GM19099 (cell line): ENCODE measurements around the gene PCSK5.

Source experiments
- POLR2A ChIP-seq: IDR thresholded peaks from 3 replicates; pipeline ENCODE4 v1.6.1; 2011; ENCODE audit warnings: low read depth; ENCODE audit not compliant: insufficient read length; ENCODE audit errors: extremely low read depth

Gene PCSK5

DNA sequence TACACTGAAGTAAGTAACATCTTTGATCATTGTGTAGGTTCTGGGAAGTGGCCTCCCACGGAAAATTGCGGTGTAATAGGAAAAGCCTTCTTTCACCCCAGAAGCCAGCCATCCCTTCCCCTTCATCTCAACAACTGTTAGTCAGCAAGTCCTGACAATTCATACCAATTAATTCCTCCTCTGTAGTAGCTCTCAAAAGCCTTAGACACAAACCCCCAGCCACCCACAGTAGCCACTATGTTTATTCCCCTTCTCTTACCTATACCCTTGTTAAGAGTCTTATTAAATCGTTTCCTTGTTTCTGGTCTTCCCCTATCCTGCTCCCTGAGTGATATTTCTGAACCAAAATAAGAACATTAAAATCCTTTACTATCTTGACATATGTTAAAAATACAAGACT is 143.6 kb downstream of the PCSK5 start:
- no peak for TF ChIP-seq POLR2A

GRCh38 chr9:76036762-76037161 is 146.3 kb downstream of the PCSK5 start:
- no peak for TF ChIP-seq POLR2A

DNA sequence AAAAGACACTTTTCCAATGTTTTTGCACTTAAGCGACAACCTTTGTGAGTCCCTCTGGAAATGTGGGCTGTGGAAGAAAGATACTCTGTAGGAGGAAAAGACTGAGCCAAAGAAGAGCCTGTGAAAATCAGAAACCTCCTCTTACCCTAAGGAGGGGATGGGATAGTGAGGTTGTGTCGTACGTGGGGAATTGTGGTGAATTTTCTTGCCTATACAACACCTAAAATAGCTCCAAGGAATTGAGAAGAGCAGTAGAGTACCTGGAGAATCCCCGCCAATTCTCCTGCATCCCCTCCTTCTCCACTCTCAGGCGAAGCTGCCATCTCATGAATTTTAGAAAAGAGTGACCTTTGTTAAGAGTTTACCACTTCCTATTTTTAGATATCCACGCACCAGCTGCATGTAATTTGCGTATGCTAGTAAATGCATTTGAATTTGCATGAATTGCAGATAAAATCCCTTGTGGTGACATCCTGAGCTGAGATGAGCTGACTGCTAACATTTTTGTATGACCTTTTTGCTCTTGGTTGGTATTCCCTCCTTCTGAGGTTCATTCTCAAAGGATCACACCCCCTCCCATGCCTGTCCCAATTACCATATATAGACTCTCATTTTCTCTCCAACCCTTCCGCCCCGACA is 147.2 kb downstream of the PCSK5 start:
- TF ChIP-seq POLR2A = no peak

DNA sequence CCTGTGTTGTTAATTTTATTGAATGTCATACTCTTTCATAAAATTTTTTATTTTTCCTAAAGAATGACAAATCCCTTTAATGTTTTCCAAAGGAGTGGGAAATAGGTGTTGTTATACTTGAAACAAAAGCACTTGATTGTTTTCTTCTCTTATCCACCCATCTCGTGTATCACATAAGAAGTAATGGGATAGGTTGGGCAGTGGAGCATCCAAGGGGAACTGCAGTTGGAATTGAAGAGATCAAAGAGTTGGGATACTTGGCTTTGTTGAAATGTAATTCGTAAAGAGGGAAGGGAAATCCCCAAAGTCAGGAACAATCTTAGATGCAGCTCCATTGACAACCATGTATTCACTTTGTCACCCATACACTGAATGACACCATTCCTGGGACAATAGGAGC is 148.0 kb downstream of the PCSK5 start:
- no peak for TF ChIP-seq POLR2A

GRCh38 chr9:76044266-76044819 is 153.9 kb downstream of the PCSK5 start:
- no peak for TF ChIP-seq POLR2A

- TF ChIP-seq POLR2A = no peak
These were observed 154.7 kb downstream of the PCSK5 start for GRCh38 chr9:76045221-76045620.

- TF ChIP-seq POLR2A = no peak
These were observed 158.9 kb downstream of the PCSK5 start for GRCh38 chr9:76049341-76049740.

DNA sequence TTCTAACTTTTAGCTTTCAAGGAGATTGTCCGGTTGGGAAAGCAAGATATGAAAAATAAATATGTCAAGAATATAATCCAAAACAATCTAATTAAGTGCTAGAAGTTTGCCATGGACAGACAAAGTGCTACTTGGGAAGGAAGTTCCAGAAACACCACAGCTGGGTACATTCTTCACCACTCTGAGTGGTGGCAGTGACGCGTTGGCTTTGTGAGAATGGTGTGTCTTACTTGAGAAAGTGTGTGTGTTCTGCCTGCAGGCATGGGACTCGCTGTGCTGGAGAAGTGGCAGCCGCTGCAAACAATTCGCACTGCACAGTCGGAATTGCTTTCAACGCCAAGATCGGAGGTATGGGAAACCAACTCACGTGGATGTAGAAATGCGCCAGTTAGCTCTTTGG is 177.2 kb downstream of the PCSK5 start:
- no peak for TF ChIP-seq POLR2A

DNA sequence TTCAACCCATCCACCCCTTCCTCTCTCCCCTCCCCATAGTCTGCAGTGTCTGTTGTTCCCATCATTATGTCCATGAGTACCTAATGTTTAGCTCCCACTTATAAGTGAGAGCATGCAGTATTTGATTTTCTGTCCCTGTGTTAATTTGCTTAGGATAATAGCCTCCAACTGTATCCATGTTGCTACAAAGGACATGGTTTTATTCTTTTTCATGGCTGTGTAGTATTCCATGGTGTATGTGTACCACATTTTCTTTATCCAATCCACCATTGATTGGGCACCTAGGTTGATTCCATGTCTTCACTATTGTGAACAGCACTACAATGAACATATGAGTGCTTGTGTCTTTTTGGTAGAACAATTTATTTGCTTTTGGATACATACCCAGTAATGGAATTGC is 187.1 kb downstream of the PCSK5 start:
- no peak for TF ChIP-seq POLR2A

GRCh38 chr9:76082057-76082456 is 191.6 kb downstream of the PCSK5 start:
- TF ChIP-seq POLR2A = no peak

DNA sequence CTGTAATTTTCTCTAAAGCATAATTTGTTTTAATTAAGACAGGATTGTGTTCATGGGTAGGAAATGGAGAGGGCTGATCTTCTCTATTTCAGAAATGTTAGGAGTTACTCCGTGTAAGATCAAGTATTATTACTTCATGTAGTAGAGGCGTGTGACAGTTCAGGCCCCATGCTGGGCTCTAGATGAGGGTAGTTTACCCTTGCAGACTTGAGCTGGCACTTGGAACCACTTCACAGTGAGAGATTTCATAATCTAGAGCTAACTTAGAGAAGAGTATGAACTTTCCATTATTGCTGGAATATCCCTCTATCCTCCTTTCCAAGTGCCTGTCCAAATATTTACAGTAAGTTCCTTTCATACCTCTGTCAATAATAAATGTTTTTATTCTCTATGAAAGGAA is 195.1 kb downstream of the PCSK5 start:
- TF ChIP-seq POLR2A = no peak

GRCh38 chr9:76086539-76086938 is 196.1 kb downstream of the PCSK5 start:
- no peak for TF ChIP-seq POLR2A

GRCh38 chr9:76087976-76088375 is 197.5 kb downstream of the PCSK5 start:
- no peak for TF ChIP-seq POLR2A

DNA sequence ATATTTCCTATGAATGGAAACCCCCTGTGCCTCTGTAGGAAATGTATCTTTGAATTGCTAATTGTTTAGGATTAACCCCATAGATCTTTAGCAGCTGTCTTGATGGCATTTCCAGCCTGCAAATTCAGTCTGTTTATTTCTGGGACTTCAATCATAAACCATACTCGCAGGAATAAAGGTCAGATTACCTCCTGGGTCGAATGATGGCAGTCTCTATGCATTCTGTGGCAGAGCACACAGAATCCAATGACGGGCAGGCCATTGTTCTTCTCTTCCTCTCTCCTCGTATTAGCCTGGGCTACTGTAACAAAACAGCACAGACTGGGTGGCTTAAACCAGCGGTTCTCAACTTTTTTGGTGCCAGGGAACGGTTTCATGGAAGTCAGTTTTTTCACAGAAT is 199.9 kb downstream of the PCSK5 start:
- TF ChIP-seq POLR2A = no peak

DNA sequence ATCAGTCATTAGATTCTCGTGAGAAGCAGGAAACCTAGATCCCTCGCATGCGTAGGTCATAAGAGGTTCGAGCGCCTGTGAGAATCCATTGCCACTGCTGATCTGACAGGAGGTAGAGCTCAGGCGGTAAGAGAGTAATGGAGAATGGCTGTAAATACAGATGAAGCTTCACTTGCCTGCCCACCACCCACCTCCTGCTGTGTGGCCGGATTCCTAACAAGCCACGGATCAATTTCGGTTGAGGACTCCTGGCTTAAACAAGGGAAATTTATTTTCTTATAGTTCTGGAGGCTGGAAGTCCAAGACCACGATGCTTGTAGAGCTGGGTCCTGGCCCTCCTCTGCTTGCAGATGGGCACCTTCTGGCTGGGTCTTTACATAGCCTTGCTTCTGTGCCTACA is 200.4 kb downstream of the PCSK5 start:
- no peak for TF ChIP-seq POLR2A

- TF ChIP-seq POLR2A = no peak
These were observed 202.1 kb downstream of the PCSK5 start for GRCh38 chr9:76092572-76092971.

DNA sequence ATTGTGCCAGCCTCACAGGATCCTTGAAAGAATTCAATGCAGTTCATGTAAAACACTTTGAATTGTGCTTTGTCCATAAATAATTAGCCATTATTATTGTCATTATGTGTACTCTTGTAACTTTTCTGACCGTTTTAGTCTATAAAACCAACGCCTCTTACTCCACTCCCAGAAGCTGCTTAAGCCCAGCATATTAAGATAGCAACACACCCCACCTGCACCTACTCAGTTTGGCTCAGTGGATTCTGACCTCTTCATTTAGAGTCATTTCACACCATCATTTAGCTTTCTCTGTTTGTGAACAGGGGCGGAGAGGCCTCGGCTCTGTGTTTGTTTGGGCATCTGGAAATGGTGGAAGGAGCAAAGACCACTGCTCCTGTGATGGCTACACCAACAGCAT is 205.1 kb downstream of the PCSK5 start:
- TF ChIP-seq POLR2A = no peak
